ENCODE data around the gene RALGAPA1. TPM values are rescaled to one million over a fixed set of nuclear protein-coding genes. Genes with fewer than 3 reads are reported as not detected.

Gene RALGAPA1
- total RNA-seq, 1 experiment from 2014 or later: 31.7 TPM

DNA sequence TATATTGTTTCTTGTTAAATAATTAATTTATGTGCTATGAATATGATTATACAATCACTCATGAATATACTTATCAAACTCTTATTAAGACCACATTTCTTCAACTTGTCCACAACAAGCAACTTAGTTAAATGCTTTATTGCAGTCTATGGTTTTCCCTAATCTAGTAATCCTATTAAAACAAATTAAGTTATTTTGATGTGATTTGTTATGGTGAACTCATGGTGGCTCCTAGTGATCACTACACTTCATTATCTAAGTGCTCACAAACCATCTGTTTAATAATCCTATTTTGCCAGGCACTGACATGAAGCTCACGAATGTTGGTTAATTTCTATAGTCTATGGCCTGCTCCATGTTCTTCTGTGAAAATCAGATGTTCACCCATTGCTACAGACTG is 232.2 kb downstream of the RALGAPA1 start (continued):
- TF ChIP-seq, protein P1, sequence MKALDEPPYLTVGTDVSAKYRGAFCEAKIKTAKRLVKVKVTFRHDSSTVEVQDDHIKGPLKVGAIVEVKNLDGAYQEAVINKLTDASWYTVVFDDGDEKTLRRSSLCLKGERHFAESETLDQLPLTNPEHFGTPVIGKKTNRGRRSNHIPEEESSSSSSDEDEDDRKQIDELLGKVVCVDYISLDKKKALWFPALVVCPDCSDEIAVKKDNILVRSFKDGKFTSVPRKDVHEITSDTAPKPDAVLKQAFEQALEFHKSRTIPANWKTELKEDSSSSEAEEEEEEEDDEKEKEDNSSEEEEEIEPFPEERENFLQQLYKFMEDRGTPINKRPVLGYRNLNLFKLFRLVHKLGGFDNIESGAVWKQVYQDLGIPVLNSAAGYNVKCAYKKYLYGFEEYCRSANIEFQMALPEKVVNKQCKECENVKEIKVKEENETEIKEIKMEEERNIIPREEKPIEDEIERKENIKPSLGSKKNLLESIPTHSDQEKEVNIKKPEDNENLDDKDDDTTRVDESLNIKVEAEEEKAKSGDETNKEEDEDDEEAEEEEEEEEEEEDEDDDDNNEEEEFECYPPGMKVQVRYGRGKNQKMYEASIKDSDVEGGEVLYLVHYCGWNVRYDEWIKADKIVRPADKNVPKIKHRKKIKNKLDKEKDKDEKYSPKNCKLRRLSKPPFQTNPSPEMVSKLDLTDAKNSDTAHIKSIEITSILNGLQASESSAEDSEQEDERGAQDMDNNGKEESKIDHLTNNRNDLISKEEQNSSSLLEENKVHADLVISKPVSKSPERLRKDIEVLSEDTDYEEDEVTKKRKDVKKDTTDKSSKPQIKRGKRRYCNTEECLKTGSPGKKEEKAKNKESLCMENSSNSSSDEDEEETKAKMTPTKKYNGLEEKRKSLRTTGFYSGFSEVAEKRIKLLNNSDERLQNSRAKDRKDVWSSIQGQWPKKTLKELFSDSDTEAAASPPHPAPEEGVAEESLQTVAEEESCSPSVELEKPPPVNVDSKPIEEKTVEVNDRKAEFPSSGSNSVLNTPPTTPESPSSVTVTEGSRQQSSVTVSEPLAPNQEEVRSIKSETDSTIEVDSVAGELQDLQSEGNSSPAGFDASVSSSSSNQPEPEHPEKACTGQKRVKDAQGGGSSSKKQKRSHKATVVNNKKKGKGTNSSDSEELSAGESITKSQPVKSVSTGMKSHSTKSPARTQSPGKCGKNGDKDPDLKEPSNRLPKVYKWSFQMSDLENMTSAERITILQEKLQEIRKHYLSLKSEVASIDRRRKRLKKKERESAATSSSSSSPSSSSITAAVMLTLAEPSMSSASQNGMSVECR (CRISPR knock-in tag; IDR thresholded peaks at IDR 0.05; ENCODE audit: borderline replicate concordance): no peak
- TF ChIP-seq ZNF219 (CRISPR knock-in tag; IDR thresholded peaks at IDR 0.05; ENCODE audit: borderline replicate concordance): no peak
- TF ChIP-seq, protein P2, sequence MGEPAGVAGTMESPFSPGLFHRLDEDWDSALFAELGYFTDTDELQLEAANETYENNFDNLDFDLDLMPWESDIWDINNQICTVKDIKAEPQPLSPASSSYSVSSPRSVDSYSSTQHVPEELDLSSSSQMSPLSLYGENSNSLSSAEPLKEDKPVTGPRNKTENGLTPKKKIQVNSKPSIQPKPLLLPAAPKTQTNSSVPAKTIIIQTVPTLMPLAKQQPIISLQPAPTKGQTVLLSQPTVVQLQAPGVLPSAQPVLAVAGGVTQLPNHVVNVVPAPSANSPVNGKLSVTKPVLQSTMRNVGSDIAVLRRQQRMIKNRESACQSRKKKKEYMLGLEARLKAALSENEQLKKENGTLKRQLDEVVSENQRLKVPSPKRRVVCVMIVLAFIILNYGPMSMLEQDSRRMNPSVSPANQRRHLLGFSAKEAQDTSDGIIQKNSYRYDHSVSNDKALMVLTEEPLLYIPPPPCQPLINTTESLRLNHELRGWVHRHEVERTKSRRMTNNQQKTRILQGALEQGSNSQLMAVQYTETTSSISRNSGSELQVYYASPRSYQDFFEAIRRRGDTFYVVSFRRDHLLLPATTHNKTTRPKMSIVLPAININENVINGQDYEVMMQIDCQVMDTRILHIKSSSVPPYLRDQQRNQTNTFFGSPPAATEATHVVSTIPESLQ (CRISPR knock-in tag; IDR thresholded peaks at IDR 0.05): no peak

DNA sequence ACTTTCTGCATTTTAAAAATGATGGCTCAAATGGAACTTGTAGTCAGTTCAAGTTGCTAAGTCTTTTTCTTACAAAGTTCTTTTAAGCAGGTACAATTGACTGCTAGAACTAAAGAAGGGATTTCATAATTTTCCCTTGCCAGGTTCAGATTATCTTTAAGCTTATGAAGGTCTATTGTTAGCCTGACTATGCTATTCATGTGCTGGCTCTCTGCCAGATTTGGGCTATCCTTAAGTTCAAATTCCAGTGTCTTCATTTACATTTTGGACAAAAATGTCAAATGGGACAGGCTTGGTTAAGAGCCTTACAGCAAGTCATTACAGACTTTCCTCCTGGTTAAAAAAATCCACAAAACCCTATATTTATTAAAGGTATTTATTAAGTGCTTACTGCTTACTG is 232.8 kb downstream of the RALGAPA1 start:
- no peak overlapping the region for H3K27ac Mint-ChIP-seq
- H3K4me1 Mint-ChIP-seq: no peaks in the 10 kb centered on the region
- no peaks in the 10 kb centered on the region for H3K9me3 Mint-ChIP-seq
- POLR2A ChIA-PET: no interaction called here
- H3K4me3 Mint-ChIP-seq: no peak overlapping the region
- TF ChIP-seq ZNF138 (CRISPR knock-in tag; conservative IDR thresholded peaks at IDR 0.05): no peak
- TF ChIP-seq, protein P3, sequence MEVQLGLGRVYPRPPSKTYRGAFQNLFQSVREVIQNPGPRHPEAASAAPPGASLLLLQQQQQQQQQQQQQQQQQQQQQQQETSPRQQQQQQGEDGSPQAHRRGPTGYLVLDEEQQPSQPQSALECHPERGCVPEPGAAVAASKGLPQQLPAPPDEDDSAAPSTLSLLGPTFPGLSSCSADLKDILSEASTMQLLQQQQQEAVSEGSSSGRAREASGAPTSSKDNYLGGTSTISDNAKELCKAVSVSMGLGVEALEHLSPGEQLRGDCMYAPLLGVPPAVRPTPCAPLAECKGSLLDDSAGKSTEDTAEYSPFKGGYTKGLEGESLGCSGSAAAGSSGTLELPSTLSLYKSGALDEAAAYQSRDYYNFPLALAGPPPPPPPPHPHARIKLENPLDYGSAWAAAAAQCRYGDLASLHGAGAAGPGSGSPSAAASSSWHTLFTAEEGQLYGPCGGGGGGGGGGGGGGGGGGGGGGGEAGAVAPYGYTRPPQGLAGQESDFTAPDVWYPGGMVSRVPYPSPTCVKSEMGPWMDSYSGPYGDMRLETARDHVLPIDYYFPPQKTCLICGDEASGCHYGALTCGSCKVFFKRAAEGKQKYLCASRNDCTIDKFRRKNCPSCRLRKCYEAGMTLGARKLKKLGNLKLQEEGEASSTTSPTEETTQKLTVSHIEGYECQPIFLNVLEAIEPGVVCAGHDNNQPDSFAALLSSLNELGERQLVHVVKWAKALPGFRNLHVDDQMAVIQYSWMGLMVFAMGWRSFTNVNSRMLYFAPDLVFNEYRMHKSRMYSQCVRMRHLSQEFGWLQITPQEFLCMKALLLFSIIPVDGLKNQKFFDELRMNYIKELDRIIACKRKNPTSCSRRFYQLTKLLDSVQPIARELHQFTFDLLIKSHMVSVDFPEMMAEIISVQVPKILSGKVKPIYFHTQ (CRISPR knock-in tag; IDR thresholded peaks at IDR 0.05): no peak
- no peak for TF ChIP-seq GTF2I (CRISPR knock-in tag; conservative IDR thresholded peaks at IDR 0.05)
- TF ChIP-seq, protein P4, sequence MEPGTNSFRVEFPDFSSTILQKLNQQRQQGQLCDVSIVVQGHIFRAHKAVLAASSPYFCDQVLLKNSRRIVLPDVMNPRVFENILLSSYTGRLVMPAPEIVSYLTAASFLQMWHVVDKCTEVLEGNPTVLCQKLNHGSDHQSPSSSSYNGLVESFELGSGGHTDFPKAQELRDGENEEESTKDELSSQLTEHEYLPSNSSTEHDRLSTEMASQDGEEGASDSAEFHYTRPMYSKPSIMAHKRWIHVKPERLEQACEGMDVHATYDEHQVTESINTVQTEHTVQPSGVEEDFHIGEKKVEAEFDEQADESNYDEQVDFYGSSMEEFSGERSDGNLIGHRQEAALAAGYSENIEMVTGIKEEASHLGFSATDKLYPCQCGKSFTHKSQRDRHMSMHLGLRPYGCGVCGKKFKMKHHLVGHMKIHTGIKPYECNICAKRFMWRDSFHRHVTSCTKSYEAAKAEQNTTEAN (CRISPR knock-in tag; IDR thresholded peaks at IDR 0.05): no peak
- TF ChIP-seq, protein P5, sequence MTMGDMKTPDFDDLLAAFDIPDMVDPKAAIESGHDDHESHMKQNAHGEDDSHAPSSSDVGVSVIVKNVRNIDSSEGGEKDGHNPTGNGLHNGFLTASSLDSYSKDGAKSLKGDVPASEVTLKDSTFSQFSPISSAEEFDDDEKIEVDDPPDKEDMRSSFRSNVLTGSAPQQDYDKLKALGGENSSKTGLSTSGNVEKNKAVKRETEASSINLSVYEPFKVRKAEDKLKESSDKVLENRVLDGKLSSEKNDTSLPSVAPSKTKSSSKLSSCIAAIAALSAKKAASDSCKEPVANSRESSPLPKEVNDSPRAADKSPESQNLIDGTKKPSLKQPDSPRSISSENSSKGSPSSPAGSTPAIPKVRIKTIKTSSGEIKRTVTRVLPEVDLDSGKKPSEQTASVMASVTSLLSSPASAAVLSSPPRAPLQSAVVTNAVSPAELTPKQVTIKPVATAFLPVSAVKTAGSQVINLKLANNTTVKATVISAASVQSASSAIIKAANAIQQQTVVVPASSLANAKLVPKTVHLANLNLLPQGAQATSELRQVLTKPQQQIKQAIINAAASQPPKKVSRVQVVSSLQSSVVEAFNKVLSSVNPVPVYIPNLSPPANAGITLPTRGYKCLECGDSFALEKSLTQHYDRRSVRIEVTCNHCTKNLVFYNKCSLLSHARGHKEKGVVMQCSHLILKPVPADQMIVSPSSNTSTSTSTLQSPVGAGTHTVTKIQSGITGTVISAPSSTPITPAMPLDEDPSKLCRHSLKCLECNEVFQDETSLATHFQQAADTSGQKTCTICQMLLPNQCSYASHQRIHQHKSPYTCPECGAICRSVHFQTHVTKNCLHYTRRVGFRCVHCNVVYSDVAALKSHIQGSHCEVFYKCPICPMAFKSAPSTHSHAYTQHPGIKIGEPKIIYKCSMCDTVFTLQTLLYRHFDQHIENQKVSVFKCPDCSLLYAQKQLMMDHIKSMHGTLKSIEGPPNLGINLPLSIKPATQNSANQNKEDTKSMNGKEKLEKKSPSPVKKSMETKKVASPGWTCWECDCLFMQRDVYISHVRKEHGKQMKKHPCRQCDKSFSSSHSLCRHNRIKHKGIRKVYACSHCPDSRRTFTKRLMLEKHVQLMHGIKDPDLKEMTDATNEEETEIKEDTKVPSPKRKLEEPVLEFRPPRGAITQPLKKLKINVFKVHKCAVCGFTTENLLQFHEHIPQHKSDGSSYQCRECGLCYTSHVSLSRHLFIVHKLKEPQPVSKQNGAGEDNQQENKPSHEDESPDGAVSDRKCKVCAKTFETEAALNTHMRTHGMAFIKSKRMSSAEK (CRISPR knock-in tag; IDR thresholded peaks at IDR 0.05; ENCODE audit: borderline replicate concordance): no peak
- TF ChIP-seq ZNF416 (CRISPR knock-in tag; IDR thresholded peaks at IDR 0.05): no peak
- TF ChIP-seq ZNF317 (CRISPR knock-in tag; IDR thresholded peaks at IDR 0.05; ENCODE audit: borderline replicate concordance, low read depth): no peak
- no peak for ATAC-seq
- CTCF ChIA-PET: no interaction called here
- no peak for DNase-seq (ENCODE audit: low spot score)
- no peaks in the 10 kb centered on the region for H3K27me3 Mint-ChIP-seq (ENCODE audit: low read depth)
- H3K36me3 Mint-ChIP-seq: no peaks in the 10 kb centered on the region

Measured in WTC11 (cell line).